ENCODE results near the gene GRPEL1. TPM values are rescaled to one million over a fixed set of nuclear protein-coding genes. Genes with fewer than 3 reads are reported as not detected.
A peak's percentile ranks its signal among the peaks of the same experiment; 100 is the strongest.

Gene GRPEL1
- total and polyA plus RNA-seq, 2 of the 13 experiments (the other 11 are each of a cell fraction or from before 2014, with no cell fraction given) = 32.3 to 141 TPM

- TF ChIP-seq, protein P1, sequence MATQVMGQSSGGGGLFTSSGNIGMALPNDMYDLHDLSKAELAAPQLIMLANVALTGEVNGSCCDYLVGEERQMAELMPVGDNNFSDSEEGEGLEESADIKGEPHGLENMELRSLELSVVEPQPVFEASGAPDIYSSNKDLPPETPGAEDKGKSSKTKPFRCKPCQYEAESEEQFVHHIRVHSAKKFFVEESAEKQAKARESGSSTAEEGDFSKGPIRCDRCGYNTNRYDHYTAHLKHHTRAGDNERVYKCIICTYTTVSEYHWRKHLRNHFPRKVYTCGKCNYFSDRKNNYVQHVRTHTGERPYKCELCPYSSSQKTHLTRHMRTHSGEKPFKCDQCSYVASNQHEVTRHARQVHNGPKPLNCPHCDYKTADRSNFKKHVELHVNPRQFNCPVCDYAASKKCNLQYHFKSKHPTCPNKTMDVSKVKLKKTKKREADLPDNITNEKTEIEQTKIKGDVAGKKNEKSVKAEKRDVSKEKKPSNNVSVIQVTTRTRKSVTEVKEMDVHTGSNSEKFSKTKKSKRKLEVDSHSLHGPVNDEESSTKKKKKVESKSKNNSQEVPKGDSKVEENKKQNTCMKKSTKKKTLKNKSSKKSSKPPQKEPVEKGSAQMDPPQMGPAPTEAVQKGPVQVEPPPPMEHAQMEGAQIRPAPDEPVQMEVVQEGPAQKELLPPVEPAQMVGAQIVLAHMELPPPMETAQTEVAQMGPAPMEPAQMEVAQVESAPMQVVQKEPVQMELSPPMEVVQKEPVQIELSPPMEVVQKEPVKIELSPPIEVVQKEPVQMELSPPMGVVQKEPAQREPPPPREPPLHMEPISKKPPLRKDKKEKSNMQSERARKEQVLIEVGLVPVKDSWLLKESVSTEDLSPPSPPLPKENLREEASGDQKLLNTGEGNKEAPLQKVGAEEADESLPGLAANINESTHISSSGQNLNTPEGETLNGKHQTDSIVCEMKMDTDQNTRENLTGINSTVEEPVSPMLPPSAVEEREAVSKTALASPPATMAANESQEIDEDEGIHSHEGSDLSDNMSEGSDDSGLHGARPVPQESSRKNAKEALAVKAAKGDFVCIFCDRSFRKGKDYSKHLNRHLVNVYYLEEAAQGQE (IDR thresholded peaks at IDR 0.05; ENCODE audit: borderline replicate concordance in 1 of 2, low read depth in 1 of 2, low read length in 2 of 2) = peak in 1 of 2 experiments; percentile 44; a peak in 1 of 4 replicates
- TF ChIP-seq ZNF546 (CRISPR knock-in tag; conservative IDR thresholded peaks at IDR 0.05) (0 out of 2 replicates have a peak, but pooled peaks have one; percentile 65), TRIM24 (CRISPR knock-in tag; IDR thresholded peaks at IDR 0.05) (no peak), ZEB1 (IDR thresholded peaks at IDR 0.05; ENCODE audit: insufficient replicate concordance, low read depth) (no peak), KLF12 (CRISPR knock-in tag; IDR thresholded peaks at IDR 0.05; ENCODE audit: borderline replicate concordance) (0 out of 2 replicates have a peak, but pooled peaks have one; percentile 32), ZBTB21 (CRISPR knock-in tag; IDR thresholded peaks at IDR 0.05) (no peak), ELF1 (CRISPR knock-in tag; IDR thresholded peaks at IDR 0.05) (peak; percentile 83), MYC (CRISPR knock-in tag; IDR thresholded peaks at IDR 0.05; ENCODE audit: borderline replicate concordance) (peak; percentile 78), RARA (CRISPR knock-in tag; IDR thresholded peaks at IDR 0.05) (no peak; the same call in 1 of the 2 replicates), FOXK2 (IDR thresholded peaks at IDR 0.05) (no peak), THAP11 (CRISPR knock-in tag; IDR thresholded peaks at IDR 0.05) (peak; percentile 82), BRD4 (CRISPR knock-in tag; IDR thresholded peaks at IDR 0.05) (peak; percentile 11; the same call in 1 of the 2 replicates), TOE1 (CRISPR knock-in tag; IDR thresholded peaks at IDR 0.05) (no peak), ZNF468 (CRISPR knock-in tag; IDR thresholded peaks at IDR 0.05) (no peak), CEBPB (IDR thresholded peaks at IDR 0.05; ENCODE audit: borderline replicate concordance, low read depth, low read length) (no peak)
- TF ChIP-seq, protein P2, sequence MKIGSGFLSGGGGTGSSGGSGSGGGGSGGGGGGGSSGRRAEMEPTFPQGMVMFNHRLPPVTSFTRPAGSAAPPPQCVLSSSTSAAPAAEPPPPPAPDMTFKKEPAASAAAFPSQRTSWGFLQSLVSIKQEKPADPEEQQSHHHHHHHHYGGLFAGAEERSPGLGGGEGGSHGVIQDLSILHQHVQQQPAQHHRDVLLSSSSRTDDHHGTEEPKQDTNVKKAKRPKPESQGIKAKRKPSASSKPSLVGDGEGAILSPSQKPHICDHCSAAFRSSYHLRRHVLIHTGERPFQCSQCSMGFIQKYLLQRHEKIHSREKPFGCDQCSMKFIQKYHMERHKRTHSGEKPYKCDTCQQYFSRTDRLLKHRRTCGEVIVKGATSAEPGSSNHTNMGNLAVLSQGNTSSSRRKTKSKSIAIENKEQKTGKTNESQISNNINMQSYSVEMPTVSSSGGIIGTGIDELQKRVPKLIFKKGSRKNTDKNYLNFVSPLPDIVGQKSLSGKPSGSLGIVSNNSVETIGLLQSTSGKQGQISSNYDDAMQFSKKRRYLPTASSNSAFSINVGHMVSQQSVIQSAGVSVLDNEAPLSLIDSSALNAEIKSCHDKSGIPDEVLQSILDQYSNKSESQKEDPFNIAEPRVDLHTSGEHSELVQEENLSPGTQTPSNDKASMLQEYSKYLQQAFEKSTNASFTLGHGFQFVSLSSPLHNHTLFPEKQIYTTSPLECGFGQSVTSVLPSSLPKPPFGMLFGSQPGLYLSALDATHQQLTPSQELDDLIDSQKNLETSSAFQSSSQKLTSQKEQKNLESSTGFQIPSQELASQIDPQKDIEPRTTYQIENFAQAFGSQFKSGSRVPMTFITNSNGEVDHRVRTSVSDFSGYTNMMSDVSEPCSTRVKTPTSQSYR (CRISPR knock-in tag; IDR thresholded peaks at IDR 0.05; ENCODE audit: borderline replicate concordance) = no peak; the same call in 1 of the 2 replicates
- TF ChIP-seq, protein P3, sequence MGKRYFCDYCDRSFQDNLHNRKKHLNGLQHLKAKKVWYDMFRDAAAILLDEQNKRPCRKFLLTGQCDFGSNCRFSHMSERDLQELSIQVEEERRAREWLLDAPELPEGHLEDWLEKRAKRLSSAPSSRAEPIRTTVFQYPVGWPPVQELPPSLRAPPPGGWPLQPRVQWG (CRISPR knock-in tag; IDR thresholded peaks at IDR 0.05; ENCODE audit: borderline replicate concordance, low read depth) = no peak
Measured at GRCh38 chr4:7067452-7068278, at the start of gene GRPEL1 (continued).

Data from HepG2 (cell line).